ENCODE results near the gene AK8.
"Not testable (repeated sequence)": the region's sequence is repeated elsewhere in the genome, so short reads cannot be mapped to it uniquely, and the experiment has no call there.

The AK8 gene

GRCh38 chr9:132718381-132718928 lies 159.6 kb downstream of the AK8 start:
- H4K8ac ChIP-seq (ENCODE audit: low read depth, low read length); H3K4me2 ChIP-seq (ENCODE audit: low read length); H3K36me3 ChIP-seq (ENCODE audit: control insufficient read depth in 1 of 2, insufficient read depth in 2 of 2, low read length in 2 of 2); H4K12ac ChIP-seq (ENCODE audit: low read depth, low read length); H2AFZ ChIP-seq (ENCODE audit: insufficient read depth, low read length, poor library complexity); H3K4me1 ChIP-seq (ENCODE audit: control insufficient read depth in 1 of 2, insufficient read depth in 2 of 2, low read length in 2 of 2); H3K27me3 ChIP-seq (ENCODE audit: insufficient read depth, low read length); H3K9me3 ChIP-seq (ENCODE audit: insufficient read depth, low read depth, low read length); H3K23ac ChIP-seq (ENCODE audit: low read length); H3K79me2 ChIP-seq (ENCODE audit: control insufficient read depth, insufficient read depth, low read length, poor library complexity); H2BK12ac ChIP-seq (ENCODE audit: low read length); H3K4ac ChIP-seq (ENCODE audit: low read depth, low read length); H2BK120ac ChIP-seq (ENCODE audit: insufficient read depth, low read length, poor library complexity); H4K91ac ChIP-seq (ENCODE audit: low read depth, low read length); H3K14ac ChIP-seq (ENCODE audit: low read length); H3K9ac ChIP-seq (ENCODE audit: low read length); H3K79me1 ChIP-seq (ENCODE audit: low read length); H3K4me3 ChIP-seq (ENCODE audit: low read depth, low read length); H2AK5ac ChIP-seq (ENCODE audit: low read length); H3K27ac ChIP-seq (ENCODE audit: low read depth, low read length); H2BK5ac ChIP-seq (ENCODE audit: low read depth, low read length, poor library complexity); DNase-seq; H3K18ac ChIP-seq (ENCODE audit: low read length): not testable (repeated sequence)
- no CpG with 5 or more reads among the region's 8 CpGs for WGBS (ENCODE audit: extremely low coverage, insufficient coverage, insufficient read length)

- H4K12ac ChIP-seq (ENCODE audit: low read depth, low read length), result no peak overlapping the region
- H3K79me2 ChIP-seq (ENCODE audit: control insufficient read depth, insufficient read depth, low read length, poor library complexity), result no peaks in the 10 kb centered on the region
- no peak overlapping the region for H3K4me2 ChIP-seq (ENCODE audit: low read length)
- H2BK120ac ChIP-seq (ENCODE audit: insufficient read depth, low read length, poor library complexity), result no peak overlapping the region
- H3K79me1 ChIP-seq (ENCODE audit: low read length), result no peaks in the 10 kb centered on the region
- H2AK5ac ChIP-seq (ENCODE audit: low read length), result no peak overlapping the region
- H3K36me3 ChIP-seq (ENCODE audit: control insufficient read depth in 1 of 2, insufficient read depth in 2 of 2, low read length in 2 of 2), result no peaks in the 10 kb centered on the region
- no peaks in the 10 kb centered on the region for H3K4me1 ChIP-seq (ENCODE audit: control insufficient read depth in 1 of 2, insufficient read depth in 2 of 2, low read length in 2 of 2)
- no peak overlapping the region for H3K14ac ChIP-seq (ENCODE audit: low read length)
- no peak overlapping the region for H4K91ac ChIP-seq (ENCODE audit: low read depth, low read length)
- no peak overlapping the region for H3K4me3 ChIP-seq (ENCODE audit: low read depth, low read length)
- H3K9ac ChIP-seq (ENCODE audit: low read length), result no peak overlapping the region
- DNase-seq, result no peak
- no peak overlapping the region for H3K23ac ChIP-seq (ENCODE audit: low read length)
- WGBS (ENCODE audit: extremely low coverage, insufficient coverage, insufficient read length), result no CpG with 5 or more reads among the region's 13 CpGs
- no peaks in the 10 kb centered on the region for H3K9me3 ChIP-seq (ENCODE audit: insufficient read depth, low read depth, low read length)
- no peak overlapping the region for H3K27ac ChIP-seq (ENCODE audit: low read depth, low read length)
- no peak overlapping the region for H2BK12ac ChIP-seq (ENCODE audit: low read length)
- H3K27me3 ChIP-seq (ENCODE audit: insufficient read depth, low read length), result no peaks in the 10 kb centered on the region
- no peak overlapping the region for H2BK5ac ChIP-seq (ENCODE audit: low read depth, low read length, poor library complexity)
- H2AFZ ChIP-seq (ENCODE audit: insufficient read depth, low read length, poor library complexity), result no peak overlapping the region
- H3K4ac ChIP-seq (ENCODE audit: low read depth, low read length), result no peak overlapping the region
- no peak overlapping the region for H4K8ac ChIP-seq (ENCODE audit: low read depth, low read length)
- no peak overlapping the region for H3K18ac ChIP-seq (ENCODE audit: low read length)
Observed at GRCh38 chr9:132717326-132717945, 160.6 kb downstream of the AK8 start.

GRCh38 chr9:132716007-132716406 lies 162.1 kb downstream of the AK8 start:
- no peak overlapping the region for H3K4me2 ChIP-seq (ENCODE audit: low read length)
- H2AK5ac ChIP-seq (ENCODE audit: low read length), result no peak overlapping the region
- H3K4me3 ChIP-seq (ENCODE audit: low read depth, low read length), result no peak overlapping the region
- H3K27me3 ChIP-seq (ENCODE audit: insufficient read depth, low read length), result no peaks in the 10 kb centered on the region
- no peak overlapping the region for H2BK120ac ChIP-seq (ENCODE audit: insufficient read depth, low read length, poor library complexity)
- H3K27ac ChIP-seq (ENCODE audit: low read depth, low read length), result no peak overlapping the region
- H4K8ac ChIP-seq (ENCODE audit: low read depth, low read length), result no peak overlapping the region
- no peak overlapping the region for H2BK5ac ChIP-seq (ENCODE audit: low read depth, low read length, poor library complexity)
- H2BK12ac ChIP-seq (ENCODE audit: low read length), result no peak overlapping the region
- H4K91ac ChIP-seq (ENCODE audit: low read depth, low read length), result no peak overlapping the region
- no peak overlapping the region for H4K12ac ChIP-seq (ENCODE audit: low read depth, low read length)
- no peak for DNase-seq
- no peak overlapping the region for H3K4ac ChIP-seq (ENCODE audit: low read depth, low read length)
- H3K79me2 ChIP-seq (ENCODE audit: control insufficient read depth, insufficient read depth, low read length, poor library complexity), result no peaks in the 10 kb centered on the region
- H3K14ac ChIP-seq (ENCODE audit: low read length), result no peak overlapping the region
- no peak overlapping the region for H3K23ac ChIP-seq (ENCODE audit: low read length)
- H3K18ac ChIP-seq (ENCODE audit: low read length), result no peak overlapping the region
- no peaks in the 10 kb centered on the region for H3K9me3 ChIP-seq (ENCODE audit: insufficient read depth, low read depth, low read length)
- H3K4me1 ChIP-seq (ENCODE audit: control insufficient read depth in 1 of 2, insufficient read depth in 2 of 2, low read length in 2 of 2), result no peaks in the 10 kb centered on the region
- H2AFZ ChIP-seq (ENCODE audit: insufficient read depth, low read length, poor library complexity), result no peak overlapping the region
- no peaks in the 10 kb centered on the region for H3K36me3 ChIP-seq (ENCODE audit: control insufficient read depth in 1 of 2, insufficient read depth in 2 of 2, low read length in 2 of 2)
- WGBS (ENCODE audit: extremely low coverage, insufficient coverage, insufficient read length), result no CpG with 5 or more reads among the region's 4 CpGs
- H3K79me1 ChIP-seq (ENCODE audit: low read length), result no peaks in the 10 kb centered on the region
- no peak overlapping the region for H3K9ac ChIP-seq (ENCODE audit: low read length)

- Histone ChIP-seq H2BK12ac (ENCODE audit: low read length) (no peak overlapping the region), H3K9ac (ENCODE audit: low read length) (no peak overlapping the region), H3K9me3 (ENCODE audit: insufficient read depth, low read depth, low read length) (no peaks in the 10 kb centered on the region), H3K4ac (ENCODE audit: low read depth, low read length) (no peak overlapping the region), H2AFZ (ENCODE audit: insufficient read depth, low read length, poor library complexity) (no peak overlapping the region), H2BK5ac (ENCODE audit: low read depth, low read length, poor library complexity) (no peak overlapping the region), H2BK120ac (ENCODE audit: insufficient read depth, low read length, poor library complexity) (no peak overlapping the region), H4K12ac (ENCODE audit: low read depth, low read length) (no peak overlapping the region), H4K8ac (ENCODE audit: low read depth, low read length) (no peak overlapping the region), H3K23ac (ENCODE audit: low read length) (no peak overlapping the region), H3K27ac (ENCODE audit: low read depth, low read length) (no peak overlapping the region), H4K91ac (ENCODE audit: low read depth, low read length) (no peak overlapping the region), H2AK5ac (ENCODE audit: low read length) (no peak overlapping the region), H3K36me3 (ENCODE audit: control insufficient read depth in 1 of 2, insufficient read depth in 2 of 2, low read length in 2 of 2) (no peaks in the 10 kb centered on the region), H3K4me1 (ENCODE audit: control insufficient read depth in 1 of 2, insufficient read depth in 2 of 2, low read length in 2 of 2) (no peaks in the 10 kb centered on the region), H3K18ac (ENCODE audit: low read length) (no peak overlapping the region), H3K4me2 (ENCODE audit: low read length) (no peak overlapping the region), H3K4me3 (ENCODE audit: low read depth, low read length) (no peak overlapping the region), H3K79me2 (ENCODE audit: control insufficient read depth, insufficient read depth, low read length, poor library complexity) (no peaks in the 10 kb centered on the region), H3K79me1 (ENCODE audit: low read length) (no peaks in the 10 kb centered on the region), H3K27me3 (ENCODE audit: insufficient read depth, low read length) (no peaks in the 10 kb centered on the region), H3K14ac (ENCODE audit: low read length) (no peak overlapping the region)
- WGBS (ENCODE audit: extremely low coverage, insufficient coverage, insufficient read length), result no CpG with 5 or more reads among the region's 5 CpGs
- no peak for DNase-seq
Observed at GRCh38 chr9:132712753-132713152, 165.3 kb downstream of the AK8 start.
